Astrocyte (in vitro differentiated cells and primary cell): ENCODE data around the gene TCIRG1.

Experiments
- EZH2 ChIP-seq: IDR thresholded peaks from 2 replicates; pipeline ENCODE4 v1.6.1; 2012; ENCODE audit warnings: mild to moderate bottlenecking, low read length, inconsistent platforms; ENCODE audit not compliant: insufficient read depth
- TF ChIP-seq, protein P1 (sequence below): IDR thresholded peaks from 2 replicates; pipeline ENCODE4 v1.5.1; 2011; ENCODE audit warnings: low read depth, mild to moderate bottlenecking, inconsistent platforms, low read length, moderate library complexity; ENCODE audit not compliant: insufficient read depth

DNA sequence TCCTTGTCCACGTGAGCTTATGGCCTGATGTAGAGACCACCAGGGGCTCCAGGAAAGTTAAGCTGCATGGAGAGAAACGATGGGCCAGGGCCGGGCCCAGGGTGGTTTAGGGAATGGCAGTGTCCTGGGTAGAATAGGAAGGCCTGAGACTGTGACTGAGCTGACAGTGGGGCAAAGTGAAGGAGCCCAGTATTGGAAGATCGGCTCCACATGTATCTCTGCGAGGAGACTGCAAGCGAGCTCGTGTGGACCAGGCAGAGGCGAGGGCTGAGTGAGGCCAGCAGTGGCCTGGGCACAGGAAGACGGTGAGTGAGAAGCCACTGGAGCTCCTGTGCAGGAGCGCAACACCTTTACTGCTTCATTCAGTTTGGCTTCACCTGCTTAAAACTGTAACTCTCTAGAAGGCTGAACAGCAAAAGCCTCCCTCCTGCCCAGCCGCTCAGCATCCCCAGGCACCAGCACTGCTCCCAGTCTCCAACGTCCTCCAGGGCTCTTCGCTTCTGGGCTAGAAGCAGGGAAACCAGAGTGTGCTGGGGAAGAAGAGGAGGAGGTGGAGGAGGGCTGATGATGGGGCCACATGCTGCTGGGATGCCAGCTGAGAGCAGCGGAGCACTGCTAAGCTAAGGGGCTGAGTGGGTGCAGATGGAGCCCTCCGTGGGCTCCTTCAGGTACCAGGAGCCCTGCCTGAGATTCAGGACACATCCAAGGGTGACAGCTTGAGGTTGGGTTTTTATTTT, 13.5 kb downstream of the TCIRG1 start:
- TF ChIP-seq, protein P1, sequence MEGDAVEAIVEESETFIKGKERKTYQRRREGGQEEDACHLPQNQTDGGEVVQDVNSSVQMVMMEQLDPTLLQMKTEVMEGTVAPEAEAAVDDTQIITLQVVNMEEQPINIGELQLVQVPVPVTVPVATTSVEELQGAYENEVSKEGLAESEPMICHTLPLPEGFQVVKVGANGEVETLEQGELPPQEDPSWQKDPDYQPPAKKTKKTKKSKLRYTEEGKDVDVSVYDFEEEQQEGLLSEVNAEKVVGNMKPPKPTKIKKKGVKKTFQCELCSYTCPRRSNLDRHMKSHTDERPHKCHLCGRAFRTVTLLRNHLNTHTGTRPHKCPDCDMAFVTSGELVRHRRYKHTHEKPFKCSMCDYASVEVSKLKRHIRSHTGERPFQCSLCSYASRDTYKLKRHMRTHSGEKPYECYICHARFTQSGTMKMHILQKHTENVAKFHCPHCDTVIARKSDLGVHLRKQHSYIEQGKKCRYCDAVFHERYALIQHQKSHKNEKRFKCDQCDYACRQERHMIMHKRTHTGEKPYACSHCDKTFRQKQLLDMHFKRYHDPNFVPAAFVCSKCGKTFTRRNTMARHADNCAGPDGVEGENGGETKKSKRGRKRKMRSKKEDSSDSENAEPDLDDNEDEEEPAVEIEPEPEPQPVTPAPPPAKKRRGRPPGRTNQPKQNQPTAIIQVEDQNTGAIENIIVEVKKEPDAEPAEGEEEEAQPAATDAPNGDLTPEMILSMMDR: no peak
- no peak for TF ChIP-seq EZH2
